Fibroblast of skin of right quadriceps (primary cell): Measurements from ENCODE around the gene TMEM43.

Experiments used
- DNase-seq: peaks from one replicate; pipeline ENCODE4 v3.0.0-alpha.2; 2013

Gene TMEM43

DNA sequence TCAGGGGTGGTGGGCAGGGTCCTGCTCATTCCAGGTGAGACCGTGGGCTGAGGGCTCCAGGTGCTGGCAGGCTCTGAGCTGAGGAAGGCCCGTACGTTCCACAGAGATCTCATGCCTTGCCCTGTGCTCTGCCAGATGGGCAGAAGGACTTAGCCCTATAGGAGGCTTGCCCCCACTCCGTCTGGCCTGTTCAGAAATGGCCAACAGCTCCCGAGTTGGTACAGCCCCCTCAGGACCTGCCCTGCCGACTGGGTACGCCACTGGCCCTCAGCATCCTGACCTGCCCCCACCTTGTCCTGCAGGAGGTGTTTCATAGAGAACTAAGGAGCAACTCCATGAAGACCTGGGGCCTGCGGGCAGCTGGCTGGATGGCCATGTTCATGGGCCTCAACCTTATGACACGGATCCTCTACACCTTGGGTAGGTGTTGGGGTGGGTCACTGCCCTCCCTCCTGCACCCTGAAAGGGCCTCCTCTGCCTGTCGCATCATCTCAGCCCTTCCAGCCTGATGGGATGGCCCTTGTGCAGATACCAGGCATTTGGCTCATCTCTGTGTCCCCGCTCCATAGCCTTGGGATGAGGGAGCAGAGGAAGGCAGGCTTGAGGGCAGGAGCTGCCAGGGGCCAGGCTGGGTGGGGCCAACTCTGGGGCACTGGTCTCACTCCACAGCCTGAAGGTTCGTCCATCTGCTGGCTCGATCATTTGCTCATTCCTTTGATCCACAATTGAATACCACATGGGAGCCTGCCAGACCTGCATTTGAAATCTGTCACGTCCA lies 14.2 kb downstream of the TMEM43 start:
- DNase-seq: no peak

DNA sequence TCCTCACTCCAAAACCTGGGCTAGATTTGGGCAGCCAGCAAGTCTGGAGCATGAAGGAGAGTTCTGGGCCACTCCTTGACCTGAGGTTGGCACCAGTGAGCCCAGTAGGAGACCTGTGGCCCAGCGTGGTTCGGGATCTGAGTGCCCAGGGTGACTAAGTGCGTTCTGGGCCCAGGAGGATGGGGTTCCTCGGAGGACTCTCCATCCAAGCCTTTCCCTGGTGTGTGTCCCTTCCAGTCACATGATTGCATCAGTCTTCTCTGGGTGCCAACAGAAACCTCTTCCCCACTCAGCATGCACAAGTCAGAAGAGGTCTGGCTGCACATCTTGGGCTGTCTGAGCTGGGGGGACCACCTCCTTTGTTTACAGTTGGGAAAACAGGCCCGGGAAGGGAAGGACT lies 14.9 kb downstream of the TMEM43 start:
- DNase-seq: no peak

DNA sequence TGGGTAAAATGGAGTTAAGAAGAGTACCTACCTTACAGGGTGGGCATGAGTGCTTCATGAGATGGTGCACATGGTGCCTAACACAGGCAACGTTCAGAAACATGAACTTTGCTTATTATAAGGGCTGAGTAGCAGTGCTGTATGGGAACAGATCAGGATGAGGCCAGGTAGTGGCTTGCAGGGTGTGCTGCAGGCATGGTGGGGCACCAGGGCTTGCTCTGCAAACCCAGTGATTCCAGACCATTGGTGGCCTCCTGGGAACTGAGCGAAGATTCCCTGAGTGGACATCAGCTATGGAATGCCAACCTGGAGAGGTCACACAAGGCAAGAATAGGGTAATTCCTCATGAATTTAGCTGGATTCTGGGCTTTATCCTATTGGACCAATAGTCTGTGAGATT lies 15.8 kb downstream of the TMEM43 start:
- DNase-seq: no peak

DNA sequence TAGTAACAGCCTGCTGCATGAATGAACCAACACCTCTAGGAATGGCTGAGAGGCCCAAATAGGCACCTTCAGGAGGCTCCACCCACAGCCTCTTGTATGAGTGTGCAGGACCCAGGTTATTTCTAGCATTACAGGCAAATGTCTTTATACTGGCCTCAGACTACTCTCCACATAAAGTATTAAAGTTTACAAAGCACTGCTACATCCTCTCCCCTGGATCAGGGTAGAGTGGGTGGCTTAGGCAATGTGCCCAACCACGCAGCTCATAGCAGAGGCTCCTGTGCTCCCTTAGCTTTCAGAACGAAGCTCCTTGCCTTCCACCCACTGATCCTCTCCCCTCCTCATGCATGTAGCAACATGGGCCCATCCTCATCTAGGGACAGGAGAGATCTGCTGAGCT lies 16.3 kb downstream of the TMEM43 start:
- DNase-seq: no peak

DNA sequence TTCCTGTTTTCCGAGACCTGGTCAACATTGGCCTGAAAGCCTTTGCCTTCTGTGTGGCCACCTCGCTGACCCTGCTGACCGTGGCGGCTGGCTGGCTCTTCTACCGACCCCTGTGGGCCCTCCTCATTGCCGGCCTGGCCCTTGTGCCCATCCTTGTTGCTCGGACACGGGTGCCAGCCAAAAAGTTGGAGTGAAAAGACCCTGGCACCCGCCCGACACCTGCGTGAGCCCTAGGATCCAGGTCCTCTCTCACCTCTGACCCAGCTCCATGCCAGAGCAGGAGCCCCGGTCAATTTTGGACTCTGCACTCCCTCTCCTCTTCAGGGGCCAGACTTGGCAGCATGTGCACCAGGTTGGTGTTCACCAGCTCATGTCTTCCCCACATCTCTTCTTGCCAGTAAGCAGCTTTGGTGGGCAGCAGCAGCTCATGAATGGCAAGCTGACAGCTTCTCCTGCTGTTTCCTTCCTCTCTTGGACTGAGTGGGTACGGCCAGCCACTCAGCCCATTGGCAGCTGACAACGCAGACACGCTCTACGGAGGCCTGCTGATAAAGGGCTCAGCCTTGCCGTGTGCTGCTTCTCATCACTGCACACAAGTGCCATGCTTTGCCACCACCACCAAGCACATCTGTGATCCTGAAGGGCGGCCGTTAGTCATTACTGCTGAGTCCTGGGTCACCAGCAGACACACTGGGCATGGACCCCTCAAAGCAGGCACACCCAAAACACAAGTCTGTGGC lies 16.9 kb downstream of the TMEM43 start:
- no peak for DNase-seq

DNA sequence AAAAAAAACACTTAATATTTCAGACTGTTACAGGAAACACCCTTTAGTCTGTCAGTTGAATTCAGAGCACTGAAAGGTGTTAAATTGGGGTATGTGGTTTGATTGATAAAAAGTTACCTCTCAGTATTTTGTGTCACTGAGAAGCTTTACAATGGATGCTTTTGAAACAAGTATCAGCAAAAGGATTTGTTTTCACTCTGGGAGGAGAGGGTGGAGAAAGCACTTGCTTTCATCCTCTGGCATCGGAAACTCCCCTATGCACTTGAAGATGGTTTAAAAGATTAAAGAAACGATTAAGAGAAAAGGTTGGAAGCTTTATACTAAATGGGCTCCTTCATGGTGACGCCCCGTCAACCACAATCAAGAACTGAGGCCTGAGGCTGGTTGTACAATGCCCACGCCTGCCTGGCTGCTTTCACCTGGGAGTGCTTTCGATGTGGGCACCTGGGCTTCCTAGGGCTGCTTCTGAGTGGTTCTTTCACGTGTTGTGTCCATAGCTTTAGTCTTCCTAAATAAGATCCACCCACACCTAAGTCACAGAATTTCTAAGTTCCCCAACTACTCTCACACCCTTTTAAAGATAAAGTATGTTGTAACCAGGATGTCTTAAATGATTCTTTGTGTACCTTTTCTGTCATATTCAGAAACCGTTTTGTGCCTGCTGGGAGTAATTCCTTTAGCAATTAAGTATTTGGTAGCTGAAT lies 17.9 kb downstream of the TMEM43 start:
- DNase-seq: no peak

DNA sequence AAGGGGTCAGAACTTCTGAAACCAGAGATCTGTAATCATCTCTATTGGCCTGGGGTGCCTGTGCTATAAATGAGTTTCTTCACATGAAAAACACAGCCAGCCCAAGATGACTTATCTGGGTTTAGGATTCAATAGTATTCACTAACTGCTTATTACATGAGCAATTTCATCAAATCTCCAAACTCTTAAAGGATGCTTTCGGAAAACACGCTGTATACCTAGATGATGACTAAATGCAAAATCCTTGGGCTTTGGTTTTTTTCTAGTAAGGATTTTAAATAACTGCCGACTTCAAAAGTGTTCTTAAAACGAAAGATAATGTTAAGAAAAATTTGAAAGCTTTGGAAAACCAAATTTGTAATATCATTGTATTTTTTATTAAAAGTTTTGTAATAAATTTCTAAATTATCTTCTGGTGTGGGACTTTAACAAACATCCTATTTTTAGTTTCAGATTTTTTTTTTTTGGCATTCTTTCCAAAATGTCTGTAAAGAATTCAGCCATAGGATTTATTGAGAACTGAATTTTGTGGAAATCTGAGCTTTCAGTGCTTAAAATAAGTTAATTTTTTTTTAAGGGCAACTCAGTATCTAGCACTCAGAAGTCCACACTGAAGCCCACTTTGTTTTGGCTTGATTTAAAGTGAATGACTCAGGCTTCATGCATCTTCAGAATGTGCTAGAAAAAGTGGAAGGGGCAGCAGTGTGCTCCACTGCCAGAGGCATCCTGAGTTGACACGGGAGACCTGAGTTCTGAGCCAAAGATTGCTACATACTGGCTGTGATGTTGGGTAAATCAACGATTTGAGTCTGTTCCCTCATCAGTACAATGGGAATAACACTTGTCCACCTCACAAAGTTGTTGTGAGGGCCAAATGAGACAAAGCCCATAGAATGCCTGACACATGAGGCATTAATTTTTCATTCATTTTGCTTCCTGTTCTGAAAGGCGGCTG lies 18.7 kb downstream of the TMEM43 start:
- peak; percentile 97 for DNase-seq

DNA sequence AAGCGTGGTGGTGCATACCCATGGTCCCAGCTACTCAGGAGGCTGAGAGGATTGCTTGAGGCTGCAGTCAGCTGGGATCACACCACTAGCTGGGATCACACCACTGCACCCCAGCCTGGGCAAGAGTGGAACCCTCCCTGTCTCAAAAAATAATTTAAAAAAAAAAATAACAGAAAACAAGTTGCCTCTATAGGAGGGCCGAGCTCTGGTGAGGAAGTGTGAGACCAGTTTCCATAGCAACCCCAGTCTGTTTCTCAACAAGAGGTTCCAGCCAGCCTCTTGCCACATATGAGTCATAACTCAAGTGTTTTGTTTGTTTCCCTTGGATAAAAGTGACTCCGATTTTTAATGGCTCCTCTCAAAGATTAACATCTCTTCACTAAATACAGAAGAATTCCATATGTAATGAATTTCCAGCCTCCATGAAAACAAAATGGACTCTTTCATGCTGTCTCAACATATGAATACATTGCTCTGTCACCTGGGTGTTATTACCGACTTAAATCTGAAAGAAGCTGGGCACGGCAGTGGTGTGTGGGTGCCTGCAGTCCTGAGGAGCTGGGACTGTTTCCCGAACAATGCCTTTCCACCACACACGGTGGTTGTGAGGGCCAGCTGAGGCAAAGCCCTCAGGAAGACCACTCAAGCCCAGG lies 19.7 kb downstream of the TMEM43 start:
- DNase-seq: peak; percentile 99

DNA sequence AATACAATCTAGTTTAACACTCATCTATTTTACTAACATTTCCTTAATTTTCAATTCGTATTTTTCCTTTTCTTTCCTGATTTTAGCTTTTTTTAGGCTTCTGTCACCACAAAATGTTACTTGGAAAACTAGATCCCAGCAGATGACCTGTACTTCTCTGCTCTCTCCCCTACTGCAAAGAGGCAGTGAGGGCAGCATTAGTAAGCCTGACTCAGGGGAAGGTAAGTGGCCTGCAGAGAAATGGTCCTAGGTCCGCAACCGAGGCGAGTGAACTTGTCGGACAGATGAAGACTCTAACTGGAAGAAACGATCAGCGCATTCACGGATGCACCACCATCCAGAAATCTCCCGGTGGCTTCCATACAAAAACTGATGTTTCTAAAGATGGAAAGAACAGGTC lies 20.4 kb downstream of the TMEM43 start:
- DNase-seq: no peak

DNA sequence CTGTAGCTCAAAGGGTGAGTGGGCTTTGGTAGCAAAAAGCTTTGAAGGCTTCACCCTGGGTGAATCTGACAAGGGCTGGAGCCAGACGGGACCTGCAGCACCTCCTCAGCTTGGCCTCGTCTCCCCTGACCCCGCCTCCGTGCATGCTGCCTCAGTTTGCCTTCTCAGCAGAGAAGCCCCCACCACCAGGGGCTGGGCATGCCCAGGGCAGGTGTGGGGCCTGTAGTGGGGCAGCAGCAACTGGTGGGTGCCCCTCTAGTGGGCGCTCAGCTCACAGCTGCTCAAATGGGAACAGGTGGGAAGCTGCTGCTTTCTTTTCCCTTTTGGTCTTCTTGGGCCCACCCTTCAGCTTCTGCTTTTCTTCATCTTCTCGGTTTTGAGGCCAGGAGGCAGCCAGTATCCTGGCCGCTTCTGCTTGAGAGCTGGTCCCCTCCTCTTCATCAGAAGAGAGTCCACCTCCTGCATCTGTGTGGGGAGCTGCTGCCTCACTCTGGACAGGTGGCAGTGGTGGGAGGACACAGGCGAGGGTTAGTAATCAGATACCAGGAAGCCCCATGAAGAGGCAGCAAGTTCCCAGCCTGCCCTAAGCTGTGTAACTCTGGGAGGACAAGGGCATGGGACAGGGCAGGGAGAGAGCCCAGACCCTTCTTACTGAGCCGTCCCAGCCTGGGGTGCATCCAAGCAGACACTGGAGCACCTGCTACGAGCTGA lies 21.0 kb downstream of the TMEM43 start:
- DNase-seq: no peak

DNA sequence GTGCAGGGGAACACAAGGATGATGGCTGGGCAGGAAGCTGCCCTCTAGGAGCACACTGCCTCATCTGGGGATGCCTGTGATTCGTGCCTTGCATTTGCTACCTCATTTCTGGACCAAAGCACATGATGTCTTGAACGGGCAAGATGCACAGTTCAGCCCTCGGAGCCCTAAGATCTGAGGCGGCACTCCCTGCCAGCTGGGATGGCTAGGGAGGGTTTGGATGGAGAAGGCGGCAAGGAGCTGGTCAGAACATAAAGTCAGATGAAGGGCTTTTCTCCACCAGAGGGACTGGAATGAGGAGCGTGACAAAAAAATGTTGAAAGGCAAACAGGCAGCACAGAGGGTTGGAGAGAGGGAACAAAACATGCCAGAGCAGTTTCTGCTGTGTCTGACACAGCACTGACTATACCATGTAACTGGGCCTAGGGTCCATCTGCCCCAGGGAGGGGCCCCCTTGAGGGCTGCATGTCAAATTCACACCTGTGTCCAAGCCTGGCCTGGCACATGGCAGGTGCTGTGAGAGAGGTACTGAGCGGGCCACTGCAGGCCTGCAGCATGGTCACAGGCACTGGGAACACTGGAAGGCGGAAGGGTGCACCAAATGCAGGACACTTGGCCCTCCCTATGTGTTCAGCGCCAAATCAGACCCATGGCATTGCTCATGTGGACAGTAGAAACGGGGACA lies 21.7 kb downstream of the TMEM43 start:
- DNase-seq: no peak

DNA sequence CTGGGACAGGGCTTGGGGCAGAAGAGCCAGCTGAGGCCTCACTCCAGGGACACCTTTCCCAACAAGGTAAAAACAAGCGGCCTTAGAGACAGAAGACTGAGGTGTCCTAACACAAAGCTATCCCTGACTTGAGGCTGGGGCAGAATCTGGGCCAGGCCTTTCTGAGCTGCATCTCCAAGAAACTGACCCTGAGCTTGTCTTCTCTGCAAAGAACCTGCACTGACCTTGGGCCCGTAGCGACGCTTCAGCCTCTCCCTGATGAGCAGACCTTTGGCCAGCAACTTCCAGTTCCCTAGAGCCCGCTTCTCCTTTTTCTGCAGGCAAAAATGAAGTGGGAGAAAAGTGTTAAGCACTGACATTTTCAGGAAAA lies 22.2 kb downstream of the TMEM43 start:
- DNase-seq: no peak

DNA sequence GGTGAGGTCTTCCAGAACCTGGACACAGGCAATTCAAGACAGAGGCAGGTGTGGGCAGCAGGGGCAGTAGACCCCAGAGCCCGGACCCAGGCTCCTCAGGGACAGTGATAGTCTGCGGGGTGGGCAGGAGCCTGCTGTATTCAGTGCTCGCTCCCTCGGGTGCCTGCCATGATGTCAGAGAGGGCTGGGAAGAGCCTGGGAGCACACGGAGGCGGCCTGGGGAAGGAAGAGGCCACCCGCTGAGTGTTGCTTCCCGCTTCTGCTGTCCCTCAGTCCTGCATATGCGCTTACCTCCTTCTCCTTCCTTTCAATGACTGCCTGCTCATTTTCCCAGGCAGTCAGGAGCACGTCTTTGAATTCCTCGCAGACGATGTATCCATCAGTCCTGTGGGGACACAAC lies 22.8 kb downstream of the TMEM43 start:
- DNase-seq: no peak

DNA sequence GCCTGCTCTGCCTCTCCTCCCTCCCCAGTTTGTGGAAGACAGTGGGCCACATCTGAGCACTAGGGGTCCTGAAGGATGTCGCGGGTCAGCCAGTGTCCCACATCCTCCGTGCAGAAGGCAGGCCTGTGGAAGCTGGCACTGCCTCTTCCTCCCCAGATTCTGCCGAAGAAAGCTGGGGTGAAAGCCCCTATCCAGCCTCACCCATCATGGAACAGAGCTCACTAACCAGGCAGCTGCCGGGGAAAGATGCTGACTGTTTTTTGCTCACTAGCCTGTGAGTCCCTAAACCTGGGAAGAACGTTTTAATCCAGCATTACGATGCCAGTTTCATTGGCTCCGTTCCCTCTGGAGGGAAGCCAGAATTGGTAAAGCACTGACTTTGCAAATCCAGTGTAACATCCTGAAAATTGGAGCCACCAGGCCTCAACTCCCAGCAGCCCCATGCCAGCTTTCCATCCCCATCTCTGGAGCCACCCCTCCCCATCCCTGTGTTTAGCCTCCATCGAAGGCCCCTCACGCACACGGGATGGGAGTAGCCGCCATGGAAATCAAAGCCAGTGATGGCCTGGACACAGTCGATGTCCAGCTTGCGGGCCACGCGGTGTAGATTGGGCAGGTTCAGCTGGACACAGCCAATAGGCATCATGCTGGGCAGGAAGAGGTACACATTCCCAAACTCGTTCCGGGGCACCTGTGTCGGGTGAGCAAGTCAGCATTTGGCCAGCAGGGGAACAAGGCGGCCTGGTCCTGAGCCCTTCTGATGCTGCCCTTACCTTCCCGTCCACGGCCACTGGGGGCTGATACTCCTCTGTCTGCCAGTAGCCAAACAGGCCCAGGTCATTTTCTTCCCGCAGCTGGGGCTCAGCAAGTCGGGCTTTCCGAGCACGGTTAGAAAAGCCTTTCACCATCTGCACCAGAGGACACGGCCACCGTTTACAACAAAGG lies 23.5 kb downstream of the TMEM43 start:
- no peak for DNase-seq

DNA sequence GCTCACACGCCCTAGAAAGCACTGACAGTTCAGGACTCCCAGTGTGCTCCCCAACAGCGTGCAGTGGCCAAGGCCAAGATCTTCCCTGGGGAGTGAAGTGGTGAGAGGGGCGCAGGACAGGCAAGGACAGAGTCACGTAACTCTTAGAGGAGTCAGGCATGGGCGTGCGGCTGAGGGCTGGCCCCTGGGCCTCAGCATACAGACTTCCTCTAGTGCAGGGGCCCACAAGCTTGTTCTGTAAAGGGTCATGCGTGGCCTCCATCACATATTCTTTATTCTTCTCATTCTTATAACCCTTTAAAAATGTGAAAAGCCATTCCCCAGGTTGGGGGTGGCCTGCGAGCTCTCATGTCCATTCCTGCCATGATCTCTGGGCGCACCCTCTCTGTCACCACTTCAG lies 25.2 kb downstream of the TMEM43 start:
- DNase-seq: no peak

DNA sequence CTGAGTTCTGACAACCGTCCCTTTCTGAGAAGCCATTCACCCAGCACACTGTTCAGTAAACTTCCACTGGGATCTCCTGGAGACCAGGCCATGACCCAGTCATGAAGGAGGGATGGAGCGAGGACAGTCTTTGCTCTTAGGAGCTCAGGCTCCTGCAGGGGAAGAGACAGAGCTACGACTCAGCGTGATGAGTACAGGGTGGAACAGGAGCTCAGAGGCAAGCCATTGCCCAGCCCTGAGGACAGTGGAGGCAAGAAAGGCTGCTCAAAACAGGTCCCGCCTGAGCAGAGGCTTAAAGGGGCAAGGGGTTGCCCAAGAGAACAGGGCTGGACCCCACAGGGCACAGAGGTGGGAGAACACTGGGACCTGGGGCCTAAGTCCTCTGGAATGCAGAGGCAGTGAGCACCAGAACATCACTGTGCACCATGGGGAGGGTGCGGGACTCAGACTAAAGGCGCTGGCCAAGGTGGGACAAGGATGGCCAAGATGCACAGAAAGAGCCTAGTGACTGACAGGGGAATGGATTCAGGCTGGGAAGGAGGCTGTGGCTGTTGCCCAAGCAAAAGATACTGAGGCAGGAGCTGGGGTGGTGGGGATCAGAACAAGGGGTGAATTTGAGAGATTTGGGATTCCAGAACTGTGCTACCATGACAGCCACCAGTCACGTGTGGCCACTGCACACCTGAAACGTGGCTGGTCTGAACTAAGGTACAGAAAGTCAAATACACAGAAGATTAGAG lies 25.8 kb downstream of the TMEM43 start:
- no peak for DNase-seq

DNA sequence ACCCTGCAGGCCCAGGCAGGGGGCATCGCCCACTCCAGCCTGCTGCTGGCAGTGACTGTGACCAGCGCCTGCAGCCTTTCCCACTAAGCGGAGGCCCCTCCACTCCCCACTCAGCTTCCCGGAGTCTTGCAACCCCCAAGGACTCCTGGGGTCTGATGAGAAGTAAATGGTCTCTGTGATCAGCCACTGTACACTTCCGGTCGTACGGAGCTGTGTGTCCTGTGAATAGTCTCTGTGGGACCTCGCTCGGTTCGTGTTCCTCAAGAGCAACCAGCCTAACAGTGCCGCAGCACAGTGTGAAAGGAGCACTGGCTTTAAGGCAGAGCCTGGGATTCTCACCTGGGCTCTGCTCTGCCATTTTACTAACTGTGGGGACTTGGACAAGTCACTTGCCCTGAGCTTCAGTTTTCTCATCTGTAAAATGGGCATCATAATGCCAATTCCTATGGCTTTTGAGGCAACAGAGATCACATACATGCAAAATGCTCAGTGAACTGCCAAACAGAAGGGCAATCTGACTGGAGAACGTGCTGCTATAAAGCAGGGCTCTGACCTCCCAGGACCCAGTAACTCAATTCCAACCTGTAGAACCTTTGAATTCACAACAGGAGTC lies 26.7 kb downstream of the TMEM43 start:
- DNase-seq: no peak

DNA sequence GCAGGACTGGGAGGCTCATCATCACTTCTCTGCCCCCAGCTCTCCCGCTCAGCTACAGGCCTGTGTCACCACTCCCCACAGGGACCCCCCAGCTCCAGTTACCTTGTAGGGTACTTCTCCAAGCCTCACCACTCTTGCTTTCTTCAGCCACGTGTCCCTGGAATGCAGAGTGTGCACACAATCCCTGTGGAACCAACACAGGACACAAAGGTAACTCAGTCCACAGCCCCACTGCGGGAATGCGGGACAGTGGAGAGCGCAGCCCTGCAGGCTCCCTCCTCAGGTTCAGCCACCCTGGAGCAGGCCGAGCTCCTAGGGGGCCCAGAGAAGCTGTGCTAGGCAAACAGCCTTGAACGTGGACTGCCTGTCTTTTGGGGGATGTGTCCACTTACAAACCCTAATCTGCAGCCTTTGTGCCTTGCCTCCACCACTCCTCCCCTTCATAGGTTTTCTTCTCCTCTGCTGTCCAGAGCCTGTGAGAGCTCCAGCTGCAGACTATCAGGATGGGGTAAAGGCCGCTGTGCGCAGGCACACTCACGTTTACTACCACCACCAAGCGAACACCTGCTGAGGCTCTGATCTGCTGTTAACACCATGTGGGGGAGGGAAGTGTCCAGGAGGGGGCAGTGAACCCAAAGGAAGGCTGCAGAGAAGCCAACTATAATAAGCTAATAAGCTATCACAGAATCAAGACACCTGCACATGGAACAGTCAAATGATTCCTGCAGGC lies 27.5 kb downstream of the TMEM43 start:
- no peak for DNase-seq
